ENCODE data around the gene IGSF11. TPM values are rescaled to one million over a fixed set of nuclear protein-coding genes. Genes with fewer than 3 reads are reported as not detected.

The IGSF11 gene
- total and polyA plus RNA-seq, 12 donors: 0.29 to 6.1 (median 1.2) TPM

GRCh38 chr3:119019767-119020518, 14.7 kb downstream of the IGSF11 start:
- no peak for ATAC-seq

GRCh38 chr3:119018690-119019463, 15.8 kb downstream of the IGSF11 start:
- peak in 2 of 8 donors; percentile 55 to 85 for ATAC-seq
- H3K27me3 ChIP-seq: no peaks in the 10 kb centered on the region
- intact Hi-C loops (cut with DNase I): loop anchor here in 1 of 10 donors (5.0 kb wide), 1 partner anchor 1952 kb away; no protein-coding TSS in a partner anchor
- peak in 1 of 2 donors; percentile 11 for DNase-seq
- no peaks in the 10 kb centered on the region for H3K4me1 ChIP-seq
- 67 to 81% methylated on average over 1 of the region's 1 CpG for WGBS, 2 donors
- TF ChIP-seq, protein P1, sequence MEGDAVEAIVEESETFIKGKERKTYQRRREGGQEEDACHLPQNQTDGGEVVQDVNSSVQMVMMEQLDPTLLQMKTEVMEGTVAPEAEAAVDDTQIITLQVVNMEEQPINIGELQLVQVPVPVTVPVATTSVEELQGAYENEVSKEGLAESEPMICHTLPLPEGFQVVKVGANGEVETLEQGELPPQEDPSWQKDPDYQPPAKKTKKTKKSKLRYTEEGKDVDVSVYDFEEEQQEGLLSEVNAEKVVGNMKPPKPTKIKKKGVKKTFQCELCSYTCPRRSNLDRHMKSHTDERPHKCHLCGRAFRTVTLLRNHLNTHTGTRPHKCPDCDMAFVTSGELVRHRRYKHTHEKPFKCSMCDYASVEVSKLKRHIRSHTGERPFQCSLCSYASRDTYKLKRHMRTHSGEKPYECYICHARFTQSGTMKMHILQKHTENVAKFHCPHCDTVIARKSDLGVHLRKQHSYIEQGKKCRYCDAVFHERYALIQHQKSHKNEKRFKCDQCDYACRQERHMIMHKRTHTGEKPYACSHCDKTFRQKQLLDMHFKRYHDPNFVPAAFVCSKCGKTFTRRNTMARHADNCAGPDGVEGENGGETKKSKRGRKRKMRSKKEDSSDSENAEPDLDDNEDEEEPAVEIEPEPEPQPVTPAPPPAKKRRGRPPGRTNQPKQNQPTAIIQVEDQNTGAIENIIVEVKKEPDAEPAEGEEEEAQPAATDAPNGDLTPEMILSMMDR (IDR thresholded peaks at IDR 0.05): no peak
- H3K27ac ChIP-seq: peak overlapping the region in 2 of 10 donors; percentile 7 to 33
- H3K4me3 ChIP-seq: no peak overlapping the region
- no peaks in the 10 kb centered on the region for H3K36me3 ChIP-seq
- no peaks in the 10 kb centered on the region for H3K9me3 ChIP-seq

More at GRCh38 chr3:119019767-119020518, 14.7 kb downstream of the IGSF11 start:
- WGBS, 2 donors: 48 to 54% methylated on average over 4 of the region's 4 CpGs
- Histone ChIP-seq H3K4me1 (no peaks in the 10 kb centered on the region), H3K9me3 (no peaks in the 10 kb centered on the region), H3K4me3 (no peak overlapping the region), H3K36me3 (no peaks in the 10 kb centered on the region), H3K27me3 (peaks cover 0 to 6% (median 0%) of the 10 kb centered on the region in 7 donors), H3K27ac (no peak overlapping the region)
- intact Hi-C loops (cut with DNase I): loop anchor here in 1 of 10 donors (5.0 kb wide), 1 partner anchor 1953 kb away; no protein-coding TSS in a partner anchor
- DNase-seq: no peak
- TF ChIP-seq, protein P1 (IDR thresholded peaks at IDR 0.05): no peak

- DNase-seq (no peak), ATAC-seq (no peak)
- Histone ChIP-seq H3K4me3 (no peak overlapping the region), H3K27me3 (no peaks in the 10 kb centered on the region), H3K9me3 (no peaks in the 10 kb centered on the region), H3K27ac (no peak overlapping the region), H3K4me1 (no peaks in the 10 kb centered on the region), H3K36me3 (no peaks in the 10 kb centered on the region)
- WGBS, 2 donors: 83 to 84% methylated on average over 2 of the region's 2 CpGs
- intact Hi-C loops (cut with DNase I): loop anchor here in 1 of 10 donors (5.0 kb wide), 1 partner anchor 1949 kb away; no protein-coding TSS in a partner anchor
- TF ChIP-seq, protein P1 (IDR thresholded peaks at IDR 0.05): no peak
These were observed 18.7 kb downstream of the IGSF11 start for GRCh38 chr3:119015942-119016341.

GRCh38 chr3:119013951-119014350, 20.7 kb downstream of the IGSF11 start:
- intact Hi-C loops (cut with DNase I): no loop called here
- Histone ChIP-seq H3K27ac (no peak overlapping the region), H3K36me3 (no peaks in the 10 kb centered on the region), H3K9me3 (no peaks in the 10 kb centered on the region), H3K27me3 (no peaks in the 10 kb centered on the region), H3K4me3 (no peak overlapping the region), H3K4me1 (no peaks in the 10 kb centered on the region)
- TF ChIP-seq, protein P1 (IDR thresholded peaks at IDR 0.05): no peak
- ATAC-seq (no peak), DNase-seq (no peak)
- WGBS, 2 donors: 39 to 41% methylated on average over 3 of the region's 3 CpGs

Measured in heart right ventricle (tissue), 16 donors.